Occipital lobe (tissue), 2 donors: ENCODE results near the gene PLA2G7. TPM values are rescaled to one million over a fixed set of nuclear protein-coding genes. Genes with fewer than 3 reads are reported as not detected.
"Not testable (repeated sequence)": the region's sequence is repeated elsewhere in the genome, so short reads cannot be mapped to it uniquely, and the experiment has no call there.

Source experiments
- DNase-seq: peaks from one replicate; lab custom pipeline; 2025; lab: John Stamatoyannopoulos, UW
- total RNA-seq: library from RNA; depleted of rRNA; stranded (reverse); fragments of >200 nt; gene quantifications from one replicate; pipeline ENCODE4 v1.2.3, GENCODE V29; 2014

PLA2G7 gene
- total RNA-seq, 1 donor from 2014 or later, result 4.1 TPM

DNA sequence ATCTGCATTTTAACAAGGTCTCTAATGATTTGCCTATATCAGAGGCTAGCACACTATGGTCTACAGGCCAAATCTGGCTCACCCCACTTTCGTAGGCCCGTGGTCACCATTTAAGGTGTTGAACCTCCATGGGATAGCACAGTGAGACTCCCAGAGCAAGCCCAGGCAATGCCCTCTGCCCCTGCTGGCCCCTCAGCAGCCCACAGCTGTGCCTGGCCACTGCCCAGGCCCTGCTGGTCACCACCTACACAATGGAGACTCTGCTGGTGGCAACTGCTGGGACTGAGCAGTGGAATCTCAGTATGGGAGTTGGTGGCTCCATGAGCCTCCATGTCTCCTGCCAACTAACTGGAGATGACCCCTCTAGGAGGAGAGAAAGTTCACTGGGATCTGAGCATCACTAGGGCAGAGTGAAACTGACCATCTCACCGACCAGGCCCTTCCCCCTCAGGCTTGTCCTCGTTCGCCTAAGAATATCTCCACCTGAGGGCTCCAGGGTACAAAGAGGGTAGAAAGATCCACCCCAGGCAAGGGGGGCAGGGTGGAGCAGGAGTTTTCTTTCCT lies 13.8 kb upstream of the PLA2G7 start:
- DNase-seq, result no peak

GRCh38 chr6:46746696-46747095 lies 11.5 kb upstream of the PLA2G7 start, which contains the start of gene ANKRD66:
Gene ANKRD66 (plus strand): TSS chr6:46746933. CDS start chr6:46751949, 5,016 bp downstream.
- DNase-seq, result no peak

- DNase-seq, result no peak
Measured at GRCh38 chr6:46745973-46746372, 10.8 kb upstream of the PLA2G7 start.

GRCh38 chr6:46744159-46744725 lies 9.1 kb upstream of the PLA2G7 start:
- not testable (repeated sequence) for DNase-seq

- no peak for DNase-seq
Measured at GRCh38 chr6:46743425-46744158, 8.4 kb upstream of the PLA2G7 start.

DNA sequence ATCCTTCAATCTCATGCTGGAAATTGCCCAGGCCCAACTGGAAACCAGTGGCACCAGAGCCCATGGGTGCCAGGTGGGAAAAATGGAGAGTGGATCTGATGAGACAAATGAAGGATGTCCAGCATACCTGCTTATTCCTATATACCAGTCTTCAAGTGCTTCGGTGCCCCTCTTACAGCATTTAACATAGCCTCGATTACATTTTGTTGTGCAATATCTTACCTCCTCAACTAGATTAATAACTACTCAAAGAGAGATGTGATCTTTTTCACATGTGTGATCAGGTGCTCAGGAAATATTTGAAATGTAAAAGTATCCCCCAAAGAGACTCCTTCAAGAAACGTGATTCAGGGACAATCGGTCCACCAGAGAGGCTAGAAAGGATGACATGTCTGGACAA lies 6.7 kb upstream of the PLA2G7 start:
- no peak for DNase-seq

- DNase-seq, result no peak
Measured at GRCh38 chr6:46741482-46741881, 6.3 kb upstream of the PLA2G7 start.

GRCh38 chr6:46736906-46737305 lies 1.7 kb upstream of the PLA2G7 start:
- no peak for DNase-seq

- no peak for DNase-seq
Measured at GRCh38 chr6:46735720-46736031, 501 bp upstream of the PLA2G7 start.

DNA sequence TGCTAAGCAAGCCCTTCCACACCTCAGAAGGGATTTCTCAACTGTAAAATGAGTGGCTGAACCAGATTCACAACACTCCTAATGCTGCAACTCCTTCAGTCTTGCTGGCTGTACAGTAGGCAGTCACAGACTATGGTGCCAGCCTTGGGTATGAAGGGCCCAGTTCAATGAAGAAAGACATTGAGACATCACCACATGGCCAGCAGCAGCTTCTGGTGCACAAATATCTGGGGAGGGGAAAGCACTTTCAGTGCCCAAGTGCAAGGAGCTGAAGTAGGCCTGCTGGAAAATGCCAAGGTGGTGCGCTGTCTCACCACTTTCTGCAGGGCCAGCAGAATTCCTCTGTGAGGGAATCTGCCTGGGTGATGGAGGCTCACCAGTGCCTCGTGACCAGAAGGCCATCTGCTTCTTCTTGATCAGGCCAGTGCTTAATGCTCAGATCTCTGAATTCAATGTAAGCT lies 1.8 kb downstream of the PLA2G7 start:
- no peak for DNase-seq

DNA sequence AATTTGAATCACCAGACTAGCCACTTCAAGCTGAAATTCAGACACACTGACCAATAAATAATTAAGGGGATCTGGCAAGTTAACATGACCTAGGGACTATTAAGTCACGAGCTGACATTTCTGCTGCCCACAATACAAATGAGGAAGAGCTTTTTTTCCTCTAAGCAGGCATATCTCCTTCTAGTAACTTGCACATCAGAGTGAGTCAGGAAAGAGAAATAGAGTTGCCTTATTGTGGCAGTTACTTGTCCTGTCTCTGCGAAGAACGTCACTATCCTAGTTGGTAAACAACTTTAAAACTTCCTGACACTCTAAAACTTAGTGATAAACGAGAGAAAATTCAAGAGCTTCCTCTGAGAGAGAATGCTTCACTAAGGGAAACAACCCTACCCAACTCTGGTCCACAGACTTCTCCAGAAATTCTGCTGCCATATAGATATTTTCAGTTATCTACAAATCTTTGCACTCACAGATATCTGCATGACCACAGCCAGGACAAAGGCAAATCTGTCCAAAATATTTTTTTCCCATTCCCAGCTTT lies 4.2 kb downstream of the PLA2G7 start:
- DNase-seq, result no peak

DNA sequence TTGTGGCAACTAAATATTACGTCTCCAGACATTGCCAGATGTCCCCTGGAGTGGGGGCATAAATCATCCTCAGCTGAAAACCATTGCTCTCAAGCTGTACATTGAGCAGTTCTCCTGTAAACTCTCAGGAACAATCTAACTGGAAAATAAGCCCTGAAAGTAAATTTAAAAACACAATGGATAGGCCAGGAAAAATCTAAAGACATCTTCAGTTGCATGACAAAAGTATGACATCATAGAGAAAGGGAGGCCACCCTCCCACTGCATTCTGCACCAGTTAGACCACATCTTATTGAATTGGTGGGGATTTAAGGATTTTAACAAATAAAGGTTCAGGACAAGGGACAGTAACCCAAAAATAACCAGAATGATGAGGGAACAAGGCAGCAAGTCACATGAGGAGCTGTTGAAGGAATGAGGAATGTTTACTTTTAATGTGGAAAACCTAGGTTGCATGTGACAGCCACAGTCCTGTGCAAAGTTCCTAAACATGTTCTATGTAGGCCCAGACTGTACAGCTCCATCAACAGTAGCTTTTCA lies 5.3 kb downstream of the PLA2G7 start:
- no peak for DNase-seq

- no peak for DNase-seq
Measured at GRCh38 chr6:46720401-46720800, 14.8 kb downstream of the PLA2G7 start.

DNA sequence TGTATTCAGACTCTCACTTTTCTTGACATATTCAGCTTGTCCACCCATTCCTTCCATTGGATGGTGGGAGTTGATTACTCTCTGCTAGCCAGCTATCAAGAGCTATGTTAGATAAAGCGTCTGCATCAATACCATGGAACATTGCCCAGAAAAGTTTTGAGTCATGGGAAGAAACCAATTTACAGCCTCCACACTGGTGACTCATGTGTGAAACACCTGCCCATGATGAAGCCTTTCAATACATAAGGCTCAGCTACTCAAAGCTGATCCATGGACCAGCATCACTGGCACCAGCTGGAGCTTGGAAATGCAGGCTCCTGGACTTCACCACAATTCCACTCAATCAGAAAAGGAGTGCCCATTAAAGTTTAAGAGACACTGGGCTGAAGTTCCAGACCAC lies 16.1 kb downstream of the PLA2G7 start:
- DNase-seq, result no peak

- no peak for DNase-seq
Measured at GRCh38 chr6:46715141-46715540, 20.0 kb downstream of the PLA2G7 start.

DNA sequence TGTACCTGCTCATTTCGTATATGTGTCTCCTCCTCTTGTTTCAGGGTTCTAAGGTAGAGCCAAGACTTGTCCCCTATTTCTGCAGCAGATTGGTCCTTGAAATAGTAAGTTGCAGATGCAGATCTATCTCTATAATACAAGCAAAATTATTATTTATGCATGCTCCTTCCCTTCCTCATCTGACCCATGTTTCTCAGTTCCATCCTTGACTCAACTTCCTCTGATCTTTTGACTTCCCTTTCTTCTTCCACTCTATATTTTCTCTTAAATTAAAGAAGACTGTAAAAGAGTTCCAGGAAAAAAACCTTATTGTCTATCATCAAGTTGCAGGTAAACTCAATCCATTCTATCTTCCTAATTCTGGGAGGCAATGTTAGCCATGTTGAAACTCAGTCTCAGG lies 23.7 kb downstream of the PLA2G7 start:
- DNase-seq, result no peak

GRCh38 chr6:46706464-46706863 lies 28.7 kb downstream of the PLA2G7 start:
- no peak for DNase-seq

- DNase-seq, result no peak
Measured at GRCh38 chr6:46704562-46704961, 30.6 kb downstream of the PLA2G7 start.

GRCh38 chr6:46699970-46700369 lies 35.2 kb downstream of the PLA2G7 start:
- DNase-seq, result no peak

DNA sequence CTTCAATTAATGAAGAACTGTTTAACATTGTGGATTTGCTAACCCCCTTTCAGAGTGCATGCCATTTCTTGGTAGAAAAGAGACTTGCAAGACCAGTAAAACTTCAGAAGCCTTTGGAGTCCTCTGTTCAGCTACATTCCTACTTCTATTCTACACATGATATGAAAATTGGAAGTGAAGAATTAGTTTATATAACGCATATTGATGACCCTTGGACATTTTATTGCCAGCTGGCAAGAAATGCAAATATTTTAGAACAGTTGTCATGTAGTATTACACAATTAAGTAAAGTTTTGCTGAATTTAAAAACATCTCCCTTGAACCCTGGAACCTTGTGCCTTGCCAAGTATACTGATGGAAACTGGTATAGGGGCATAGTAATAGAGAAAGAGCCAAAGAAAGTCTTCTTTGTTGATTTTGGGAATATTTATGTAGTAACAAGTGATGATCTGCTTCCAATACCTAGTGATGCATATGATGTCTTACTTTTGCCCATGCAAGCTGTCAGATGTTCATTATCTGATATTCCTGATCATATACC lies 44.2 kb downstream of the PLA2G7 start:
- DNase-seq, result no peak

DNA sequence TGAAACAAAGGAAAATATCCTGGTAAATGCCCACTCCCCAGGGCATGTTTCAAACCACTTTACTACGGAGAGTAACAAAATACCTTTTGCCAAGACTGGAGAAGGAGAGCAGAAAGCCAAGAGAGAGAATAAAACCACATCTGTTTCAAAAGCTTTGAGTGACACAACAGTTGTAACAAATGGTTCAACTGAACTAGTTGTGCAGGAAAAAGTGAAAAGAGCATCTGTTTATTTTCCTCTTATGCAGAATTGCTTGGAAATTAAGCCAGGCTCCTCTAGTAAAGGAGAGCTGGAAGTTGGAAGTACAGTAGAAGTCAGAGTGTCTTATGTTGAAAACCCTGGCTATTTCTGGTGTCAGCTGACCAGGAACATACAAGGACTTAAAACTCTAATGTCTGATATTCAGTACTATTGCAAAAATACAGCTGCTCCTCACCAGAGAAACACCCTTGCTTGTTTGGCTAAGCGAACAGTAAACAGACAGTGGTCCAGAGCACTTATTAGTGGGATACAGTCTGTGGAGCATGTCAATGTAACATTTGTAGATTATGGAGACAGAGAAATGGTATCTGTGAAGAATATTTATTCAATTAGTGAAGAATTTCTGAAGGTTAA lies 44.9 kb downstream of the PLA2G7 start:
- no peak for DNase-seq

GRCh38 chr6:46689657-46690056 lies 45.5 kb downstream of the PLA2G7 start:
- DNase-seq, result no peak
